HG02642 (cell line): ENCODE results near the gene NT5M.
"Not testable (repeated sequence)": the region's sequence is repeated elsewhere in the genome, so short reads cannot be mapped to it uniquely, and the experiment has no call there.

Experiments used
- ATAC-seq: cut with Tn5 transposase; IDR thresholded peaks from one replicate; pipeline ENCODE4 v1.9.1; 2021; ENCODE audit warnings: mild to moderate bottlenecking; ENCODE audit not compliant: unreplicated experiment, poor library complexity

The NT5M gene

DNA sequence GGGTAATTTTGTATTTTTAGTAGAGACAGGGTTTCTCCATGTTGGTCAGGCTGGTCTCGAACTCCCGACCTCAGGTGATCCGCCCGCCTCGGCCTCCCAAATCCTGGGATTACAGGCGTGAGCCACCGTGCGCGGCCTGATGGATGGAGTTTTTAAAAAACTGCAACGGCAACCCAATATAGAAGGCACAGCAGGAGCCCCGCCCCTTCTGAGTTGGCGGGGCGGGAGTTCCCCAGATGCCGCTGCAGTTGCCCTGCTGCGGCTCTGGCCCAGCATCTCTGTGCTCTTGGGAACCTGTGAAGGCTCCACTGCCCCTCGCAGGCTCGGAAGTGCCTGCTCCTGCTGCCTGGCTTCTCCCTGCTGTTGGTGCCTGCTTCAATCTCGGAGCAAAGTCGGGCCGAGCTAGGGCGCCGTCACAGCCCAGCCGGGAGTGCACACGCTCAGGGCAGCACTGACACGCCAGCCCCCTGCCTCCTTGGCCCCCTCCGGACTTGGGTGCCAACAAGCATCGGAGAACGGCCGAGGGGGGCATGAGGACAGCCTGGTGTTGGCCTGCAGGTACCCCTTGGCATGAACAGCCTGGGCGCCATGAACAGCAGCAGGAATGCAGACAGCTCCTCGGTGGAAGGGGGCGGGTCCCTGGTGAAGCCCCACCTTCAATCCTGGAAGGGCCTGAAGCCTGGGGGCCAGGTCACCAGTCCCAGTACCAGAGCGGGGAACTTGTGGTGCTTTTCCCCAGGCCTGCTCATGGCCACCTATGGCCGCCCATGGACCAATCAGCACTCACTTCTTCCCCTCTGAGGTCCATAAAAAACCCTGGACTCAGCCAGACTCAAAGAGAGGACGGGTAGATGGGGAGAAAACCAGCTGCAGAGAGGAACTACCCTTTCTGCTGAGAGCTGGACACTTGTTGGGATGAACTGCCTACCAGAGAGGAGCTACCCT lies 2.3 kb upstream of the NT5M start:
- peak; percentile 39 for ATAC-seq

DNA sequence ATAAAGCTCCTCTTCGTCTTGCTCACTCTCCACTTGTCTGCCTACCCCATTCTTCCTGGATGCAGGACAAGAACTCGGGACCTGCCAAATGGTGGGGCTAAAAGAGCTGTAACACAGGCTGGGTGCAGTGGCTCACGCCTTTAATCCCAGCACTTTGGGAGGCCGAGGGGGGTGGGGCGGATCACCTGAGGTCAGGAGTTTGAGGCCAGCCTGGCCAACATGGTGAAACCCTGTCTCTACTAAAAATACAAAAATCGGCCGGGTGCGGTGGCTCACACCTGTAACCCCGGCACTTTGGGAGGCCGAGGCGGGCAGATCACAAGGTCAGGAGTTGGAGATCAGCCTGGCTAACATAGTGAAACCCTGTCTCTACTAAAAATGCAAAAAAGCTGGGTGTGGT lies 1.5 kb upstream of the NT5M start:
- ATAC-seq = not testable (repeated sequence)

DNA sequence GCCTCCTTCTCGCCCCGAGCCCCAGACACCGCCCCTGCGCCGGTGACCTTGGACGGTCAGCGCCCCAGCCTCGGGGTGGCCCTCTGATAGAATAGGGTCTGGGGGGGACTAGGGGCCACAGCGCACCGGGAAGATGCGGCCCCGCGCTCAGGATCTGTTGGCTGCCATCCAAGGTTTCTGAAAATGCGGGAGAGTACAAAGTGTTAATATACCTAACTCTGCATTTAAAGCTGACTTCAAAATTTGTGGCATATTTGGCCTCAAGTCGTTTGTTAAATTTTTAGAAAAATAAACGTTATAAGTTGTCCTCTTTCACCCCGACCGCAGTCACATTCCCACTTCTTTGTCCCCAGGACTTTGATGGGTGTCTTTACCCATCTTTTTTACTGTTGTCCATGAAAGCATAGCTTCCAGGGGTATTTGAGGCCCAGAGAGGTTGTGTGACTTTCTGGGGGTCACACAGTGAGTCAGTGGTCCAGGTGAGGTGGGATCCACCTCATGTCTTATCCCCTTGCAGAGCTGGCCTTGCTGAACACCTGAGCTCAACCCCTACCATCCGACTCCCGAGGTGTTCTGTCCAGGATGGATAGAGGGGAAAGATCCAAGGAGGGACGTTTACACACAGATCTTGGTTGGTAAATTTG lies 796 bp downstream of the NT5M start:
- no peak for ATAC-seq

DNA sequence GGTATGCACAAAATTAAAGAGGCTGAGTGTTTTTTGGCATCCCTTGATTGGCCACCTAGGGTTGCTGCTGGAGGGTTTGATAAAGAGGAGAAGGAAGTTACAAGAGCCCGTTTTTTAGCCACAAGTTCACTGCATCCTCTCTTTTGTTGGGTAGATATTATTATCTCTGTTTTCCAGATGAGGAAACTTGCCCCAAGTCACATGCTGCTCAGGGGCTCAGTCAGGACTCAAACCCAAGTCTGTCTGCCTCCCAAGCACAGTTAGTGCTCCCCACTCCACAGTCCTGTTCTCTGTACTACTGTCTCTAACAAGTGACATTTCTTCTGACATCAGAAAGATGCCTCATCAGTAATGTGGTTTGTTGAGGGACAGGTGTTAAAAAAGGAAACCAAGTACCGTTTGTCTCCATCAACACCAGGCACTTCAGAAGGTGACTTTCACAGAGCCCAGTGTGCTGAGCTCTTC lies 1.4 kb downstream of the NT5M start:
- no peak for ATAC-seq

DNA sequence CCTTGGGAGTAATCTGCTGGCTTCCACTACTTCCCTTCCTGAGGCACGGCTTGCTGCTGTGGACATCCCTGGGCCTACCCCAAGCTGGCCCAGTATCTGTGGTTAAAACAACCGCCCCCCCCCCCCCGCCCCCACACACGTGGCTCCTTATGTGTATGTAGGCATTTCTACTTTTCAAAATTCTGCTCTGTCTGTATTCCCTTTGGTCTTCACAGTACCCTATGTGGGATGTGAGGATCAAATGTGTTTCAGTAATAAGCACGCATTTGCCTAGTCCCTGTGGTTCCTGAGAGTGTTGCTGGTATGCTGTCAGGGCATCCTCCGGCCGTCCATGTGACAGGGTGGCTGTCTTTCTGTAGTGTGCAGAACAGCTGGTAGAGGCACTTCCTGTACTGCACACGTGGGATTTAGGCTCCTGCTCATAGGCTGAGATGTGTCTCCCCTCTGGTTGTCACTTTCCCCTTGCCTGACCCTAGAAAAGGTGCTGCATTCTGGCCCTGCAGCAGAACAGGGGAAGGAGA lies 2.2 kb downstream of the NT5M start:
- ATAC-seq = peak; percentile 64

DNA sequence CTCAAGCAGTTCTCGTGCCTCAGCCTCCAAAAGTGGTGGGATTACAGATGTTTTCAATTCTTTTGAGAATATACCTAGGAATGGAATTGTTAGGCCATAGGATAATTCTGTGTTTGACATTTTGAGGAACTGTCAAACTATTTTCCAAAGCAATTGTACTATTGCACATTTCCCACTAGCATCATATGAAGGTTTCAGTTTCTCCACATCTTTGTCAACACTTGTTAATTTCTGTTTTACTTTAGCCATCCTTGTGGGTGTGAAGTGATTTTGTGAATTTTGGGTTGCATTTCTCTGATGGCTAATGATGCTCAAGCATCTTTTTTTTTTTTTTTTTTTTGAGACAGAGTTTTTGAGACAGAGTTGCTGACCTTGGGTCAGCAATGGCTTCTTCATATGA lies 6.2 kb downstream of the NT5M start:
- no peak for ATAC-seq

DNA sequence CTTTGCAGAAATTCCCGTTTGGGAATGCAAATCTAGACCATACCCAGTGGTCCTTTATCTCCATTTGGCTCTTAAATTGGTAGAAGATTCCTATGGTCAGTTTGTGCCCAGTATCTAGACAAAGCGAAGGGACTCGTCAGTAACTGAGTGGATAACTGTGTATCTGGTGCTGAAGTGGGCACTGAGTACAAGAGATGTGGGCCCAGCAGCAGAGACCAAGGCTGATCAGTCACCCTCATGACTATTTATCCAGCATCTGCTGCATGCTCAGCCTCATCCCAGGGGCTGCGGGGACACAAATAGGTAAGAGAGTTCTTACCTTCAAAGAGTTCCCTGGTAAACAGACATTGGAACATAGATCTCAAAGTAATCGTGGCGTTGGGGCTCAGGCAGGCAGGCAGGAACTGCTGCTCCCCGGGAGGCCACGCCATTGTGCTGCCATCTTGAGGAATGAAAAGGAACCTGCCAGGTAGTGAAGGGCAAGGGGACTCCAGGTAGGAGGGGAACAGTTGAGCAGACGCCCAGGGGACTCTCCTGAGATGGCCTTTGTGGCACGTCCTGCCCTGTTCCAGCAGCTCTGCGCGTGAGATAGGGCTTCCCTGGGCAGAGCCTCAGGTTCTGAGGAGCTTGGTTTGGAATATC lies 10.3 kb downstream of the NT5M start:
- ATAC-seq = peak; percentile 53

DNA sequence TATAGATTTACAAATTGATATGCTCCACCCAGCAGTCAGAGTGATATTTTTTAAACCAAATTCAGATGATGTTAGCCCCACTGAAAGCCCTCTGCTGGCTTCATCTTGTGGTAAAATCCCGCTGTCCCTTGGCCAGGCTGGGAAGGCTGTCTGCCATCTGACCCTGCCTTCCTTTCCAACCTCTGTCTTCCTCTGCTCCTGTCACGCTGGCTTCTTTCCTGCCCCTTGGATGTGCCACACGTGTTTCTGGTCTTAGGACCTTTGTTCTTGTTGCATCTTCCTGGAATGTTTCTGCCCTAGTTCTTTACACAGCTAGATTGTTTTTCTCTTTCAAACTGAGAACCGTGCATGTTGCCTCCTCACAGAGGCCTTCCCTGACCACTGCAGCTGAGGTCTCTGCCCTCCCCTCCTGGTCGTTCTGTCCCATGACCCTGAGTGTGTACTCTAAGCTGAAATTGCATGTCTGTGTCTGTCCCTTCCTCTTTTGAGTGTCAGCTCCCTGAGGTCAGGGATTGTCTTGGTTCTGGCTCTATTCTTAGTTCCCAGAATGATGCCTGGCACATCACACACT lies 11.4 kb downstream of the NT5M start:
- ATAC-seq = no peak

DNA sequence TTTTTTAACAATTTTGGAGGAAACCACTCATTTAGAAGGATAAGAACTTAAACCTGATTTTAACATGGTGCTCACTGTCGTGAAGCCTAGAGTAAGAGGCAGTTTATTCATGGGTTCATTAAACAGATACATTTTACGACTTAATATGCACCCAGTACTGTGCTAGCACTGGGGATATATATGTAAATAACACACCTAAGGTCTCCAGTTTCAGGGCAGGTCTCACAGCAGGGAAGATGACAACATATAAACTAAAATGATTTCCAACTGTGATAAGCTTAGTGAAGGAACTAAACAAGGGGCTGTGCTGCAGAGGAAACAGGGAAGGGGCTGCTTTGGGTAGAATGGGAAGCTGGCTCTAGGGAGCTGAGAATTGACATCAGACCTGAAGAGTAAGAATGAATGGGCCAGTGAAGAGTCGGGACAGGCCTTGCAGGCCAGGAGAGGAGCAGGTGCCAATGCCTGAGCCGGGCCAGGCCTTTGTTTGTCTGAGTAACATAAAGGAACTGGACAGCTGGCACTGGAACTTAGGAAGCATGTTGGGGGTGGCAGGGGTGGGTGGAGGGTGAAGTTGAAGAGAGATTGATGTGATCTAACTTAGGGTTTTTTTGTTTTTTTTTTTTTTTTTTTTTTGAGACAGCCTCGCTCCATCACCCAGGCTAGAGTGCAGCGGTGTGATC lies 12.1 kb downstream of the NT5M start:
- ATAC-seq = no peak

DNA sequence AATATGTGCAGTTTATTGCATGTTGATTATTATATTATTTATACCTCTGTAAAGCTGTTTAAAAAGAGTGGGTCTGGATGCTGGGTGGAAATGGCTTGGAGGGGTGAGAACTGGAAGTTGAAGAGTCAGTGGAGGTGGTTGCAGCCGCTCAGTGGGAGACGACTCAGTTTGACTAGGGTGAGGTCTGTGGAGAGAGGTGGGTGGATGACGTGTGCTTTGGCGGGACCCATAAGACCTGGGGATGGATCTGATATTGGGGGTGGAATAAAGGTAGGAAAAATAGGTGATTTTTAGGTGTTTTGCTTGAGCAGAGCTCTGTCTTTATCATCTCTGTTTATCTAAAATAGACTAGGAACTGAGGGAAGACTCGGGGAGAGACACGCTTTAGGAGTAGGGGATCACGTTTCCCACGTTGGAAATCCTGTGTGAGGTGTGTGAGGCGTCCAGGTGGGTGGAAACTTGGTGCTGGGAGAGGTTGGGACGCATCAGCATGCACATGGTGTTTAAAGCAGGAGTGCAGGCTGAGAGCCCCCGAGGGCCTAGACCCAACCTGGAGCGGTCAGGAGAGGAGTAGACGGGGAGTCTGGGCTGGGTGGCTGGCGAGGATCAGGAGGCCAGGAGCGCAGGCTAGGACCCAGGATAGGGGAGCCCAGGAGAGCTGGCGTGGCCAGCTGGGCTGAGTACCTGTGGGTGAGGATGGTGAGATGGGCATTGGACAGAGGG lies 17.2 kb downstream of the NT5M start:
- no peak for ATAC-seq

DNA sequence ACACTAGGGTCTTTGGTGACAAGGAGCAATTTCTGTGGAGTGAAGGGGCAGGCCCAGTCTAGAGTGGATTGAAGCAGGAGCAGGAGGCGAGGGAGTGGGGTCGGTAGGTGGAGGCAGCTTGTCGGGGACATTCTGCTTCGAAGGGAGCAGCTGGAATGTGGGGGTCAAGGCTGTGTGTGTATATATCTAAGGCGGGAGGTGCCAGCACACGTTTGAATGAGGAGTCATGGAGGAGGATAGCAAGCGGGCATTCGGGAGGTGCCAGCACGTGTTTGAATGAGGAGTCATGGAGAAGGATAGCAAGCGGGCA lies 17.7 kb downstream of the NT5M start:
- ATAC-seq = no peak

DNA sequence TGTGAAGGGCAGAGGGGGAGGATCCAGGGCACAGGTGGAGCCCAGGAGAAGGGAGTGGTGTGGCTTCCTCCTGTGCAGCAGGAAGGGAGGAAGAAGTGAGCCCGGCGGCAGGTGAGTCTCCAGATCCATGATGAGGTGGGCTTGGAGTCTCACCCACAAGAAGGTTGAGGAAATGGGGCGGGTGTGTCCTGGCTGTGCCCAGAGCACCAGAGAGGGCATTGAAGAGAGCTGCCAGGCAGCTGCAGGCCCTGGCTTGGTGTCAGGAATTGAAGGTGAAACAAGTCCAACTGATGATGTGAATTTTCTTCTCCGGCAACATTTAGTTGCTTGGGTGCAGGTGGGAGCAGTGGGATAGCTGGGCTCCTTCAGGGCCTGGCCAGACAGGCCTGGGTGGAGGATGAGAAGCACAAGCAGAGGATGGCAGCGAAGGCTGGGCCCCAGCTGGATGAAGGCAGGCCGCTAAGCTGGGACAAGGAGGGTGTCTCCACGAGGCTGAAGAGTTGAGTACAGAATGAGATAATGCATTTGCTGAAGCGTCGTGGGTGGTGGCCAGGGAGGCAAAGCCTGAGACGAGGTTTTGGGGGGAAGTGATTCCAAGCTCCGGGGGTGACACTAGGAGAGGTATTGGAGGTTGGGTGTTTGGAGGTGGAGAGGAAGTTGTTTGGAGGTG lies 18.3 kb downstream of the NT5M start:
- ATAC-seq = no peak

DNA sequence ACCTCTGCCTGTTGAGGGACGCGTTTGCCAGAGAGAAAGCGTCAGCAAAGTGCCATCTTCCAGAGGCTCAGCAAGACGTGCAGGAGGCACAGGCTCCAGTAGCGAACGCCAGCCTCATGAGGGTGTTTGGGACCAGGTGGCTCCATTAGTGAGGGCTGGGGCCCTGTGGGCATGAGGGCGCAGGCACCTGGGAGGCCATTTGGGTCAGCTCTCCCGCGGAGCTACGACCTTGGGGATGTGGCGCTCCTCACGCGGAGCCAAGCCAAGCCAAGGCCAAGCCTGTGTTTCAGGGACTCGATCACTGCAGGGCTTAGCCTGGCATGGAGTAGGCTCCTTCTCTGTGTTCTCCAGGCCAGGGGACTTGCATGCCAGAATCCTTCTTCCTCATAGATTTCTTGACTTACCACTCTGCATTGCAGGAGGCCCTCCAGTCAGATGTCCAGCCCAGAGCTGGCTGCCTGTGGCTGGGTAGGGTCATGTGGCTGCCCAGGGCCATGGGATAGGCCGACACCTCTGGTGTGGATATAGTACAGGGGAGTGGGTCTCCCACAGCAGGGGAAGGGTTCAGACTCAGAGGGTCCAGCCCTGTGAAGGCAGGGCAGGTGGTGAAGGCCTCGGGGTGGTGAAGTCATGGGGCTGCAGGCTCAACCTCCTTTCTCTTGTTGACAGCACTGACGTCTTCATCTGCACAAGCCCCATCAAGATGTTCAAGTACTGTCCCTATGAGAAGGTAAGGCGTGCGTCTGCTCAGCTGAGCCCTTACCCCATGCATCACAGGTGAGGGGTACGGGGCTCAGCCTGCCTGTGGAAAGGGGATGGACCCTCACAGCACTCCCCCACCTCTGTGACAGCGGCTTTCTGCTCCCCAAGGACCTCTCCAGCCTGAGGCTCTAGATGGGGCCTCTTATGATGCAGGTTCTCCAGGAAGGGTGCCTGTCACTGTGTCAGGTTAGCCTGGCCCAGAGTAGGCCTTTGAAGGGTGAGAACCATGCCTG lies 19.6 kb downstream of the NT5M start:
- no peak for ATAC-seq

DNA sequence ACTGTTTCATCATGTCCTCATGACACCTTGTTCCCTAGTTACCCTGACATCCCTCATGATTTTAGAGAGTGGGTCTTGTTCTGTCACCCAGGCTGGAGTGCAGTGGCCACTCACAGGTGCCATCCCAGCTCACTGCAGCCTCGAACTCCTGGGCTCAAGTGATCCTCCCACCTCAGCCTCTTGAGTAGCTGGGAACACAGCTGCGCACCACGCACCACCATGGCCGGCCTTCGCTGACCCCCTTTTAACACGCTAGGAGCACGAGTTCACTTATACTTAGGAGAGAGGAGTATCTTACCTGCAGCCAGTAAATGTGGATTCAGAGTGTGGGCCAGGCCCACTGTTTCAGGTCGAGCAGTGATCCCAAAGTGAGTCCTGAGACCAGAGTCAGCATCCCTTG lies 21.4 kb downstream of the NT5M start:
- ATAC-seq = no peak

DNA sequence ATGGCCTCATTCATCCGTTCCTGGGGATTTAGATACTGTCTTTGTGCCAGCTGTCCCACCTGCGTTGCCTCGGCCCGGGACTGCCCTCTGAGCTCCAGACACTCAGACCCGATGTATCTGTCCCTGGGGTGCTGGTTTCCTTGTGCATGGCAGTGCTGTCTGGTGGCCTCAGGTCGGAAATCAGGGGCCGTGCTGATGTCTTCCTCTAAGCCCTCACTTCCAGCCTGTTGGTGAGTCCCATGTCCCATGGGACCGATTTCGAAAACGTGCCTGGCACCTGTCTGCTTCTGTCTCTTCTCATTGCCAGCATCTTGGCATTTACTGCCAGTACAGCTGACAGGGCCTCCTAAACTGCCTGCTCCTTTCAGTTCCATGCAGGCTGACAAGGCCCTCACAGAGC lies 22.1 kb downstream of the NT5M start:
- ATAC-seq = no peak

DNA sequence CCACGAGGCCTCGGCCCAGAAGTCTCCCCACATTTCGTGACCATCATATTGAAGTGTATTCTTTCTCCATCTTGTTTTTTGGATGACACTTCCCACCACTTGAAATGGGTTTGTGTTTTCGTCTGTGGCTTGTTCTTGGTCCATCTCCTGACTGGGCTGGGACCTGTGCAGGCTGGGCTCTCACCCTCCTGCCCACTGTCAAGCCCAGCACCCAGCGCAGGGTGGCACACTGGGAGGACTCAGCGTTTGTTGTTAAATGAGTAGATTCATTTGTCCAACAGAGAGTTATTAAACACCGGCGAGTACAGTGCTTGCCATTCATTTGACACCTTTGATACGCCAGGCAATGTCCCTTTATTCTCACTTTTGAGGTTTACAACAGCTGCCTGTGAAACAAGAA lies 22.6 kb downstream of the NT5M start:
- ATAC-seq = no peak

DNA sequence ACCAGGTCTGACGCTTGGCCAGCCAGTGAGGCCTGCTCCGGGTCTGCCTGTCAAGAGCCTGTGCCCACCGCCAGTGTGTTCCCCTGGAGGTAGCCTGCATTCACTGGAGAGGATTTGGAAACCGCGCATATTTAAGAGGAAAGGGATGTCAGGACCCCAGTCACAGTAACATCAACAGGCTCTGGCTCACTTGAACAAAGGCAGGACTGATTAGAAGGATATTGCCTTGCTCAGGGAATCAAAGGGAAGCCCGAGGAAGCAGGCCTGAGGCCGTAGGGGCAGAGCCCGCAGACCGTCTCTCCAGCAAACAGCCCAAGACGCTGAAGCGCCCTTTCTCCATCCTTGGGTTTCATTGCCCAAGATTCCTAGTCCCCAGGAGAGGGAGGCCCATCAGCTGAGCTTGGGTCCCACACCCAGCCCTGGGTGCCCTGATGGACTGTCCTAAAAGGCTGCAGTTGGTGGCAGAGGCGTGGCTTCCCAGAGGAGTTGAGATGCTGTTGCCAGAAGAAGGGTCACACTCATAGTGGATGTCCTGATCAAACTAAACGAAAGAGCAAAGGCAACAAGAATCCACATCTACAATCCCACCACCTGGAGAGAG lies 23.2 kb downstream of the NT5M start:
- ATAC-seq = no peak

DNA sequence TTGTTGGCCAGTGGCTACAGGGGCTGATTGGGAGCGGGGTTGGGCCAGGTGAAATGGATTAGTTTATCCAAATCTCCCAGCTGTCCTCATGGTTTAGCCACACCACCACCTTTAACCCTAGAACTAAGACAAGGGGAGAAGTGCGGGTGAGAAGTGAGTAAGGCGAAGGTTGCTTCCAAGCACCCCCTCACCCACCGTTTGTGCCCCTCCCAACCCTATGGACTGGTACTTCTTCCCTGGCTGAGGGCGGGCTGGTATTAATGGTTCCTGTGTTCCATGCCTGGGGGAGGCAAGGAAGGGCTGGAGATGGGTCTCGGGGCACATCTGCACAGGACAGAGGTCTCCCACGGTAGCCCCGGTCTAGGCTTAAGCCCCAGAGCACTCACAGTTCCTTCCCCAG lies 25.1 kb downstream of the NT5M start:
- ATAC-seq = no peak
